Ectodermal cell (in vitro differentiated cells): Measurements from ENCODE around the gene TRPM6.

Experiments used
- H3K27ac ChIP-seq: 2 replicates; pipeline ENCODE4 v1.7.0; 2013; ENCODE audit warnings: mild to moderate bottlenecking, low read depth, low read length; ENCODE audit not compliant: insufficient read depth, poor library complexity, severe bottlenecking
- H3K27me3 ChIP-seq: 2 replicates; pipeline ENCODE4 v1.7.0; 2013; ENCODE audit warnings: mild to moderate bottlenecking, low read length; ENCODE audit not compliant: insufficient read depth, control insufficient read depth, poor library complexity, severe bottlenecking
- H3K36me3 ChIP-seq: one replicate; pipeline ENCODE4 v1.7.0; 2013; ENCODE audit warnings: low read length; ENCODE audit not compliant: control insufficient read depth, insufficient read depth
- H3K4me1 ChIP-seq: one replicate; pipeline ENCODE4 v1.7.0; 2013; ENCODE audit warnings: low read length; ENCODE audit not compliant: control insufficient read depth, insufficient read depth
- H3K4me3 ChIP-seq: 2 replicates; pipeline ENCODE4 v1.7.0; 2013; ENCODE audit warnings: low read depth, low read length, control low read depth; ENCODE audit not compliant: insufficient read depth
- H3K9me3 ChIP-seq: 2 replicates; pipeline ENCODE4 v1.7.0; 2013; ENCODE audit warnings: mild to moderate bottlenecking, low read length, moderate library complexity; ENCODE audit not compliant: control insufficient read depth
- WGBS, 2 experiments: methylation state at CpG; one replicate each; pipeline ENCODE4 v1.1.7; 2013; ENCODE audit warnings: missing lambda C conversion rate in 2 of 2; 5-methylcytosine and 5-hydroxymethylcytosine counted together

Gene TRPM6

GRCh38 chr9:74755999-74756398 lies 131.7 kb downstream of the TRPM6 start:
- no peak overlapping the region for H3K4me3 ChIP-seq
- no peaks in the 10 kb centered on the region for H3K27me3 ChIP-seq
- H3K27ac ChIP-seq: no peak overlapping the region
- no peaks in the 10 kb centered on the region for H3K4me1 ChIP-seq
- no peaks in the 10 kb centered on the region for H3K36me3 ChIP-seq
- WGBS, 2 experiments: 93 to 100% methylated on average over 3 of the region's 3 CpGs
- H3K9me3 ChIP-seq: no peaks in the 10 kb centered on the region

DNA sequence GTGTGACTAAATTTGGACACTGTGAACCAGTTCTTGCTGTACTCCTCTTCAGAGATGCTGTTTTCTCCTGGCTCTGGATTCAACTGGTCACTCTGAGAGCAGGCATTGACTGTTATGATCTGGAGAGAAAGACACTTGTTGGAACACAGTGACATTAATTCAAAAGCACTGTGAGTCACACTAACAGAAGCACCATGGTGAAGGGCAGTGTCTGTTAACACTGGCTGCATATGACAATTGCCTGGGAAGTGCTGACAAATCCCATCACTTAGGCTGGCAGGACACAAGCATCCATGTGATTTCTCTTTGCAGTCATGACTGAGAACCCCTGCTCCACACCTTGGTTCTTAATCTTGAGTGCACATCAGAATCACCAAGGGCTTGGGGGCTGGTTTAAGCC lies 132.4 kb downstream of the TRPM6 start:
- Histone ChIP-seq H3K4me1 (no peaks in the 10 kb centered on the region), H3K27me3 (no peaks in the 10 kb centered on the region), H3K9me3 (no peaks in the 10 kb centered on the region), H3K4me3 (no peak overlapping the region), H3K27ac (no peak overlapping the region), H3K36me3 (no peaks in the 10 kb centered on the region)

DNA sequence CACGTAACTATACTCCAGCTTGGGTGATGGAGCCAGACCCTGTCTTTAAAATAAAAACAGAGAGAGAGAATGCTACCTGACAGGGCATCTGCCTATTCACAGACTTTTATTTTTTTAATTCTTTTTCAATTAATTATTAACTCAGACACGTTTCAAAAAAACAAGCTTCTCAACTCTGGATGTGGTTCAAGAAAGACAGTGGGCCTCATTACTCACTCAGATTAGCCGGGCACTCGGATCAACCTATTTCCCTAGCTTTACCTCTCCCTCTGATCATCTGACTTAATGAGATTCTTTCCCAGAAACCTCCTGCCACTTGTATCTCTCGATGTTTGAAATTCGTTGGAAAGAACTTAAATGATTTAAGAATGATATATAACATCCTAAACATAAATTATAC lies 134.1 kb downstream of the TRPM6 start:
- no peak overlapping the region for H3K4me3 ChIP-seq
- no peaks in the 10 kb centered on the region for H3K36me3 ChIP-seq
- no peaks in the 10 kb centered on the region for H3K9me3 ChIP-seq
- 93% methylated on average over 4 of the region's 6 CpGs for WGBS, 2 experiments
- H3K27ac ChIP-seq: no peak overlapping the region
- no peaks in the 10 kb centered on the region for H3K4me1 ChIP-seq
- H3K27me3 ChIP-seq: no peaks in the 10 kb centered on the region

DNA sequence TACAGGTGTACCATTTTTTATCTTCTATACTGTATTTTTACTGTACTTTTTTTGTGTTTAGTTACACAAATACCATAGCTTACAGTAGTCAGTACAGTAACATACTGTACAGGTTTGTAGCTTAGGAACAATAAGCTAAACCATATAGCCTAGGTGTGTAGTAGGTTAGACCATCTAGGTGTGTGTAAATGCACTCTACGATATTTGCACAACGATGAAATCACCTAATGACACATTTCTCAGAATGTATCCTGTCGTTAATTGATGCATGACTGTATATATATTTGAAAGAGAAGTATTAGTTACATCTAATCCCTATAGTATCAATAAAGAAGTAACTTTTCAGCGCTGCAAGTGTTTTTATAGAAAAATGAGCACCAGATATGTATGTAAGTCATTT lies 138.8 kb downstream of the TRPM6 start:
- 98% methylated on average over 3 of the region's 4 CpGs; no CpG with 5 or more reads in 1 of the 2 experiments for WGBS, 2 experiments
- Histone ChIP-seq H3K4me1 (no peaks in the 10 kb centered on the region), H3K27me3 (no peaks in the 10 kb centered on the region), H3K4me3 (no peak overlapping the region), H3K9me3 (no peaks in the 10 kb centered on the region), H3K27ac (no peak overlapping the region), H3K36me3 (no peaks in the 10 kb centered on the region)

- Histone ChIP-seq H3K27me3 (no peaks in the 10 kb centered on the region), H3K4me3 (no peak overlapping the region), H3K27ac (no peak overlapping the region), H3K4me1 (no peaks in the 10 kb centered on the region), H3K9me3 (no peaks in the 10 kb centered on the region), H3K36me3 (no peaks in the 10 kb centered on the region)
- 30 to 39% methylated on average over 6 to 8 of the region's 8 CpGs for WGBS, 2 experiments
Observed at GRCh38 chr9:74742792-74743730, 144.7 kb downstream of the TRPM6 start.

GRCh38 chr9:74742191-74742790 lies 145.4 kb downstream of the TRPM6 start:
- Histone ChIP-seq H3K27me3 (no peaks in the 10 kb centered on the region), H3K4me1 (no peaks in the 10 kb centered on the region), H3K36me3 (no peaks in the 10 kb centered on the region), H3K4me3 (no peak overlapping the region), H3K9me3 (no peaks in the 10 kb centered on the region), H3K27ac (no peak overlapping the region)
- WGBS, 2 experiments: 100% methylated on average over 1 of the region's 1 CpG

GRCh38 chr9:74736646-74737045 lies 151.1 kb downstream of the TRPM6 start:
- 96 to 100% methylated on average over 3 of the region's 4 CpGs for WGBS, 2 experiments
- Histone ChIP-seq H3K9me3 (no peaks in the 10 kb centered on the region), H3K4me1 (peaks cover 6% of the 10 kb centered on the region), H3K27me3 (no peaks in the 10 kb centered on the region), H3K36me3 (no peaks in the 10 kb centered on the region), H3K27ac (no peak overlapping the region), H3K4me3 (no peak overlapping the region)

GRCh38 chr9:74735761-74736160 lies 152.0 kb downstream of the TRPM6 start:
- Histone ChIP-seq H3K4me1 (peaks cover 6% of the 10 kb centered on the region), H3K36me3 (no peaks in the 10 kb centered on the region), H3K27me3 (no peaks in the 10 kb centered on the region), H3K27ac (no peak overlapping the region), H3K4me3 (no peak overlapping the region), H3K9me3 (no peaks in the 10 kb centered on the region)
- WGBS, 2 experiments: 46 to 49% methylated on average over 4 of the region's 4 CpGs

- no peaks in the 10 kb centered on the region for H3K9me3 ChIP-seq
- H3K27me3 ChIP-seq: no peaks in the 10 kb centered on the region
- H3K4me1 ChIP-seq: peaks cover 23% of the 10 kb centered on the region
- peak overlapping the region; percentile 18 for H3K27ac ChIP-seq
- WGBS, 2 experiments: 71 to 81% methylated on average over 9 of the region's 9 CpGs
- H3K36me3 ChIP-seq: no peaks in the 10 kb centered on the region
- no peak overlapping the region for H3K4me3 ChIP-seq
Observed at GRCh38 chr9:74729136-74729695, 158.5 kb downstream of the TRPM6 start.

GRCh38 chr9:74728176-74728575 lies 159.5 kb downstream of the TRPM6 start:
- Histone ChIP-seq H3K27ac (no peak overlapping the region), H3K27me3 (no peaks in the 10 kb centered on the region), H3K4me3 (no peak overlapping the region), H3K9me3 (no peaks in the 10 kb centered on the region), H3K4me1 (peaks cover 23% of the 10 kb centered on the region), H3K36me3 (no peaks in the 10 kb centered on the region)
- WGBS, 2 experiments: 92 to 93% methylated on average over 7 of the region's 7 CpGs
